ENCODE results near the gene C17orf114.

Gene C17orf114

GRCh38 chr17:4788807-4789700 lies 13.1 kb downstream of the C17orf114 start, which contains the start of gene GLTPD2 (continued):
- TF ChIP-seq ZNF609 (CRISPR knock-in tag; IDR thresholded peaks at IDR 0.05; ENCODE audit: borderline replicate concordance) (peak; percentile 57; the same call in 1 of the 2 replicates), ZNF792 (CRISPR knock-in tag; IDR thresholded peaks at IDR 0.05) (peak; percentile 27; the same call in 1 of the 2 replicates), ZNF749 (CRISPR knock-in tag; IDR thresholded peaks at IDR 0.05; ENCODE audit: borderline replicate concordance) (0 out of 2 replicates have a peak, but pooled peaks have one; percentile 50), SMC3 (IDR thresholded peaks at IDR 0.05; ENCODE audit: low read length) (0 out of 2 replicates have a peak, but pooled peaks have one; percentile 5), XBP1 (CRISPR knock-in tag; IDR thresholded peaks at IDR 0.05) (no peak), ZNF614 (CRISPR knock-in tag; IDR thresholded peaks at IDR 0.05; ENCODE audit: borderline replicate concordance) (peak; percentile 75), ZNF670 (CRISPR knock-in tag; IDR thresholded peaks at IDR 0.05; ENCODE audit: borderline replicate concordance) (peak; percentile 64; the same call in 1 of the 2 replicates), ZNF615 (CRISPR knock-in tag; IDR thresholded peaks at IDR 0.05; ENCODE audit: borderline replicate concordance) (peak; percentile 91; the same call in 1 of the 2 replicates), ZNF746 (CRISPR knock-in tag; IDR thresholded peaks at IDR 0.05) (peak; percentile 63; the same call in 1 of the 2 replicates), PTBP1 (IDR thresholded peaks at IDR 0.05; ENCODE audit: low read depth, low read length, poor library complexity, severe bottlenecking) (peak; percentile 46), RBFOX2 (IDR thresholded peaks at IDR 0.05; ENCODE audit: low read depth, low read length) (peak; percentile 88), ERF (CRISPR knock-in tag; IDR thresholded peaks at IDR 0.05) (peak; percentile 83), NFKB2 (CRISPR knock-in tag; IDR thresholded peaks at IDR 0.05; ENCODE audit: borderline replicate concordance) (peak; percentile 51; the same call in 1 of the 2 replicates), HNF4G (IDR thresholded peaks at IDR 0.05; ENCODE audit: borderline replicate concordance, low read depth, low read length) (peak; percentile 67; the same call in 1 of the 2 replicates), HNF4G (CRISPR knock-in tag; IDR thresholded peaks at IDR 0.05; ENCODE audit: borderline replicate concordance, low read depth) (no peak), TARDBP (CRISPR knock-in tag; IDR thresholded peaks at IDR 0.05) (peak; percentile 18; the same call in 1 of the 2 replicates), MED1 (CRISPR knock-in tag; IDR thresholded peaks at IDR 0.05) (peak; percentile 91), ZNF775 (CRISPR knock-in tag; IDR thresholded peaks at IDR 0.05; ENCODE audit: borderline replicate concordance) (no peak), ZNF18 (CRISPR knock-in tag; IDR thresholded peaks at IDR 0.05; ENCODE audit: insufficient replicate concordance) (peak; percentile 45), ZSCAN9 (CRISPR knock-in tag; IDR thresholded peaks at IDR 0.05; ENCODE audit: borderline replicate concordance) (peak; percentile 30; the same call in 1 of the 2 replicates)
- TF ChIP-seq, protein P1, sequence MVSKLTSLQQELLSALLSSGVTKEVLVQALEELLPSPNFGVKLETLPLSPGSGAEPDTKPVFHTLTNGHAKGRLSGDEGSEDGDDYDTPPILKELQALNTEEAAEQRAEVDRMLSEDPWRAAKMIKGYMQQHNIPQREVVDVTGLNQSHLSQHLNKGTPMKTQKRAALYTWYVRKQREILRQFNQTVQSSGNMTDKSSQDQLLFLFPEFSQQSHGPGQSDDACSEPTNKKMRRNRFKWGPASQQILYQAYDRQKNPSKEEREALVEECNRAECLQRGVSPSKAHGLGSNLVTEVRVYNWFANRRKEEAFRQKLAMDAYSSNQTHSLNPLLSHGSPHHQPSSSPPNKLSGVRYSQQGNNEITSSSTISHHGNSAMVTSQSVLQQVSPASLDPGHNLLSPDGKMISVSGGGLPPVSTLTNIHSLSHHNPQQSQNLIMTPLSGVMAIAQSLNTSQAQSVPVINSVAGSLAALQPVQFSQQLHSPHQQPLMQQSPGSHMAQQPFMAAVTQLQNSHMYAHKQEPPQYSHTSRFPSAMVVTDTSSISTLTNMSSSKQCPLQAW (CRISPR knock-in tag; IDR thresholded peaks at IDR 0.05): peak; percentile 99
